ENCODE results near the gene MXI1. TPM values are rescaled to one million over a fixed set of nuclear protein-coding genes. Genes with fewer than 3 reads are reported as not detected.

Gene MXI1
- total and polyA plus RNA-seq, 9 donors, result 41.9 to 100 (median 63.5) TPM

DNA sequence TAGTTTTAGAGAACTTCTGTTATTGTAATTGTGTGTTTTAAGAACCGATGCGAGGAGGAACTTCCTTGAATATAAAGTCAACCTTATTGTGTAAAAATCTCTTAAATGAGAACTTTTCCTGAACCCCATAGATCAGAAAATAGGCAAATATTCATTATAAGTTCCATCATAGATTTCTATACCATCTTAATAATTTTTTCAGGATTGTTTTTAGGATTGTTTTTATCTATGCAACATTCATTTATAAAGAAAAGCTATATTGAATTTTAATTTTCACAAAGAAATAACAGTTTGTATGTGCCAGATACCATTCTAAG lies 99.0 kb downstream of the MXI1 start:
- intact Hi-C loops (cut with DNase I), result no loop called here

DNA sequence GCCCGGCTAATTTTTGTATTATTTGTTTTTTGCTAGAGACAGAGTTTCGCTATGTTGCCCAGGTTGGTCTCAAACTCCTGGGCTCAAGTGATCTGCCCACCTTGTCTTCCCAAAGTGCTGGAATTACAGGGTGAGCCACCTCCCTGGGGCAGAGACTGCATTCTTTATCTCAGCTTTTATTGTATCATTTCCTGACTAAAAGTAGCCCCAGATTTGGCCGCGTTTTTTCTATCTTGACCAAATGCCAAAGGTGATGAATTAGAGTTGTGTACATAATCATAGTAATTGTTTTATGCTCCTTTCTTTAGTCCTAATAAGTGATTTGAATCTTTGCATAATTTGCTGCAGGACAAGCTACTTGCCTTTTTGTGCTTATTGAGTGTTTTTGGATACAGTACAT lies 100.4 kb downstream of the MXI1 start:
- H3K27me3 ChIP-seq, result no peaks in the 10 kb centered on the region
- 54 to 59% (median 57%) methylated on average over 4 of the region's 4 CpGs for WGBS, 3 donors
- DNase-seq, result no peak
- no peak overlapping the region for H3K4me3 ChIP-seq
- TF ChIP-seq, protein P1, sequence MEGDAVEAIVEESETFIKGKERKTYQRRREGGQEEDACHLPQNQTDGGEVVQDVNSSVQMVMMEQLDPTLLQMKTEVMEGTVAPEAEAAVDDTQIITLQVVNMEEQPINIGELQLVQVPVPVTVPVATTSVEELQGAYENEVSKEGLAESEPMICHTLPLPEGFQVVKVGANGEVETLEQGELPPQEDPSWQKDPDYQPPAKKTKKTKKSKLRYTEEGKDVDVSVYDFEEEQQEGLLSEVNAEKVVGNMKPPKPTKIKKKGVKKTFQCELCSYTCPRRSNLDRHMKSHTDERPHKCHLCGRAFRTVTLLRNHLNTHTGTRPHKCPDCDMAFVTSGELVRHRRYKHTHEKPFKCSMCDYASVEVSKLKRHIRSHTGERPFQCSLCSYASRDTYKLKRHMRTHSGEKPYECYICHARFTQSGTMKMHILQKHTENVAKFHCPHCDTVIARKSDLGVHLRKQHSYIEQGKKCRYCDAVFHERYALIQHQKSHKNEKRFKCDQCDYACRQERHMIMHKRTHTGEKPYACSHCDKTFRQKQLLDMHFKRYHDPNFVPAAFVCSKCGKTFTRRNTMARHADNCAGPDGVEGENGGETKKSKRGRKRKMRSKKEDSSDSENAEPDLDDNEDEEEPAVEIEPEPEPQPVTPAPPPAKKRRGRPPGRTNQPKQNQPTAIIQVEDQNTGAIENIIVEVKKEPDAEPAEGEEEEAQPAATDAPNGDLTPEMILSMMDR (IDR thresholded peaks at IDR 0.05), result no peak
- TF ChIP-seq EP300 (IDR thresholded peaks at IDR 0.05) (no peak), POLR2A (IDR thresholded peaks at IDR 0.05) (no peak)
- H3K27ac ChIP-seq, result no peak overlapping the region
- no peaks in the 10 kb centered on the region for H3K9me3 ChIP-seq
- intact Hi-C loops (cut with DNase I), result no loop called here
- no peaks in the 10 kb centered on the region for H3K4me1 ChIP-seq (ENCODE audit: insufficient read depth)
- no peaks in the 10 kb centered on the region for H3K36me3 ChIP-seq

More for the DNA sequence above, 99.0 kb downstream of the MXI1 start:
- TF ChIP-seq, protein P1 (IDR thresholded peaks at IDR 0.05), result peak in 1 of 3 donors; percentile 0
- no peak for TF ChIP-seq POLR2A (IDR thresholded peaks at IDR 0.05)
- TF ChIP-seq EP300 (IDR thresholded peaks at IDR 0.05), result no peak
- no peak for DNase-seq
- no peaks in the 10 kb centered on the region for H3K9me3 ChIP-seq
- no peaks in the 10 kb centered on the region for H3K4me1 ChIP-seq (ENCODE audit: insufficient read depth)
- no peak overlapping the region for H3K27ac ChIP-seq
- WGBS, 3 donors, result 2 to 12% (median 2%) methylated on average over 2 of the region's 2 CpGs
- no peaks in the 10 kb centered on the region for H3K36me3 ChIP-seq
- no peak overlapping the region for H3K4me3 ChIP-seq
- no peaks in the 10 kb centered on the region for H3K27me3 ChIP-seq

DNA sequence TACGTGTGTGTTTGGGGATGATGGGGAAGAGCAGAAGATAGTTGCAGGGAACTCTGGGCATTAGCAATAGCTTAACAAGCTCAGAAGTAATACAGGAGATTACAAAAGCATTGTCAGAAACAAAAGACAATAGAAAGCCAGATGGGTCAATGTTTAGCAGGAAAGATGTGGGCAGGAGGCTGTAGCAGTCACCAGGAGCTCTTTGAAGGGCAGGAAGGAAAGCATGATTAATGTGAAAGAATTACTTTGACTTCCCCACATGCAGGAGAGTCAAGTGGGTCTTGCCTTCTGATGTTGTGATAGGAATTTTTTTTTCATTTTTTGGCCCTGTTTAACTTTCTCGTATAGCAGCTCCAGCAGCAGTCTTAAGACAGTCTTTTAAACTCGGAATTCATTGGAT lies 103.3 kb downstream of the MXI1 start:
- intact Hi-C loops (cut with DNase I), result loop anchor here in 3 of 4 donors (5.0 kb wide), 1 partner anchor 237 kb away; no protein-coding TSS in a partner anchor
- no peaks in the 10 kb centered on the region for H3K36me3 ChIP-seq
- 48 to 62% (median 52%) methylated on average over 3 of the region's 3 CpGs for WGBS, 3 donors
- no peaks in the 10 kb centered on the region for H3K9me3 ChIP-seq
- H3K4me3 ChIP-seq, result no peak overlapping the region
- no peaks in the 10 kb centered on the region for H3K27me3 ChIP-seq
- TF ChIP-seq, protein P1 (IDR thresholded peaks at IDR 0.05), result no peak
- TF ChIP-seq EP300 (IDR thresholded peaks at IDR 0.05) (no peak), POLR2A (IDR thresholded peaks at IDR 0.05) (no peak)
- H3K27ac ChIP-seq, result no peak overlapping the region
- no peak for DNase-seq
- H3K4me1 ChIP-seq (ENCODE audit: insufficient read depth), result no peaks in the 10 kb centered on the region

DNA sequence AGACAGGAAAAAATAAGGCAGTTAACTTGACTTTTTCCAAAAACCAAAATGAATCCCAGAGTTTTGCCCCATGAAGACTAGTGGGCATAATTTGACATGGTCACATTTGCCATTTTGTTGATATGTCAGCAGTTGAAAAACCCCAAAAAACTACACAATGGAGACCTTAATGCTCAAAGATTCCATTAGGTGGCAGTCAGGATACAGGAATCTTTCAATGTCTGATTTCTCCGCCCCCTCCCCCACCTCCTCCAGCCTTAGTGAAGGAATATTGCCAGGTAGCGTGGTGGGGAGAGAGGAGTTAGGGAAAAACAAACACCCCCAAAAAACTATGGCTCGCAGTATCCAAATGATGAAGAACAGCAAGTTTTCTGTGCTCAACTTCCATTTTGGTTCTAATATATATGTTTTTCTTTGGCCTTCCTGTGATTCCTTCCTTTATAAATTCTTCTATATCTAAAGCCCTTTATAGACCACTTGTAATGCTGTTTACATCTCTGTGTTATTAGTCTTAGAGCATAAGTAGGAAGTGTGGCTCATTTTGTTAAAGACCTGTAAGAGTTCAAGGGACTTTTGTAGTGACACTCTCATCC lies 104.0 kb downstream of the MXI1 start:
- intact Hi-C loops (cut with DNase I), result loop anchor here in 3 of 4 donors (5.0 kb wide), 1 partner anchor 236 kb away; no protein-coding TSS in a partner anchor
- WGBS, 3 donors, result 0 to 1% (median 1%) methylated on average over 3 of the region's 3 CpGs
- H3K36me3 ChIP-seq, result no peaks in the 10 kb centered on the region
- H3K4me3 ChIP-seq, result no peak overlapping the region
- TF ChIP-seq, protein P1 (IDR thresholded peaks at IDR 0.05), result peak in 2 of 3 donors; percentile 44 to 50
- no peak for TF ChIP-seq EP300 (IDR thresholded peaks at IDR 0.05)
- TF ChIP-seq POLR2A (IDR thresholded peaks at IDR 0.05), result no peak
- no peak overlapping the region for H3K27ac ChIP-seq
- DNase-seq, result peak; percentile 29 to 44 (median 41)
- H3K4me1 ChIP-seq (ENCODE audit: insufficient read depth), result no peaks in the 10 kb centered on the region
- H3K27me3 ChIP-seq, result no peaks in the 10 kb centered on the region
- H3K9me3 ChIP-seq, result no peaks in the 10 kb centered on the region
